ENCODE measurements around the gene RBM18.

DNA sequence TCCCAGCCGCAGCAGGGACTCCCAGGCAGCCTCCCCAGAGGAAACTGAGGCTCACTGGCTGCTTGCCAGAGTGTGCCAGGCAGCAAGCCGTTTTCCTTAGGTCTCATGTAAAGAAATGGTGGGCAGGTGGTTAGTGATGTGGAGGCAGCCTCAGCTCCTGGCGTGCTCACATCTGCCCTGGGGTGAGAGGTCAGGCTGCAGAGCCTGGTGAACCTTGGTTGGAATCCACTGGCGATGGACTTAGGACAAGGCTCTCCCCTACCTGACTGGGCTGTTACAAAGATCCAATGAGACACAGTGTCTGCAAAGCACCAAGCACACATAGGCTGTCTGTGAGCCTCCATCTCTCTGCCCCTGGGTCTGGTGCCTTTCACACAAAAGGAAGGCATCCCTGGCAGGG is 66.8 kb downstream of the RBM18 start:
- TF ChIP-seq, protein P1, sequence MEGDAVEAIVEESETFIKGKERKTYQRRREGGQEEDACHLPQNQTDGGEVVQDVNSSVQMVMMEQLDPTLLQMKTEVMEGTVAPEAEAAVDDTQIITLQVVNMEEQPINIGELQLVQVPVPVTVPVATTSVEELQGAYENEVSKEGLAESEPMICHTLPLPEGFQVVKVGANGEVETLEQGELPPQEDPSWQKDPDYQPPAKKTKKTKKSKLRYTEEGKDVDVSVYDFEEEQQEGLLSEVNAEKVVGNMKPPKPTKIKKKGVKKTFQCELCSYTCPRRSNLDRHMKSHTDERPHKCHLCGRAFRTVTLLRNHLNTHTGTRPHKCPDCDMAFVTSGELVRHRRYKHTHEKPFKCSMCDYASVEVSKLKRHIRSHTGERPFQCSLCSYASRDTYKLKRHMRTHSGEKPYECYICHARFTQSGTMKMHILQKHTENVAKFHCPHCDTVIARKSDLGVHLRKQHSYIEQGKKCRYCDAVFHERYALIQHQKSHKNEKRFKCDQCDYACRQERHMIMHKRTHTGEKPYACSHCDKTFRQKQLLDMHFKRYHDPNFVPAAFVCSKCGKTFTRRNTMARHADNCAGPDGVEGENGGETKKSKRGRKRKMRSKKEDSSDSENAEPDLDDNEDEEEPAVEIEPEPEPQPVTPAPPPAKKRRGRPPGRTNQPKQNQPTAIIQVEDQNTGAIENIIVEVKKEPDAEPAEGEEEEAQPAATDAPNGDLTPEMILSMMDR (IDR thresholded peaks at IDR 0.05) = no peak
- no peak for TF ChIP-seq POLR2A (IDR thresholded peaks at IDR 0.05)
